ENCODE measurements around the gene PRXL2B.
A peak's percentile ranks its signal among the peaks of the same experiment; 100 is the strongest.

PRXL2B gene

DNA sequence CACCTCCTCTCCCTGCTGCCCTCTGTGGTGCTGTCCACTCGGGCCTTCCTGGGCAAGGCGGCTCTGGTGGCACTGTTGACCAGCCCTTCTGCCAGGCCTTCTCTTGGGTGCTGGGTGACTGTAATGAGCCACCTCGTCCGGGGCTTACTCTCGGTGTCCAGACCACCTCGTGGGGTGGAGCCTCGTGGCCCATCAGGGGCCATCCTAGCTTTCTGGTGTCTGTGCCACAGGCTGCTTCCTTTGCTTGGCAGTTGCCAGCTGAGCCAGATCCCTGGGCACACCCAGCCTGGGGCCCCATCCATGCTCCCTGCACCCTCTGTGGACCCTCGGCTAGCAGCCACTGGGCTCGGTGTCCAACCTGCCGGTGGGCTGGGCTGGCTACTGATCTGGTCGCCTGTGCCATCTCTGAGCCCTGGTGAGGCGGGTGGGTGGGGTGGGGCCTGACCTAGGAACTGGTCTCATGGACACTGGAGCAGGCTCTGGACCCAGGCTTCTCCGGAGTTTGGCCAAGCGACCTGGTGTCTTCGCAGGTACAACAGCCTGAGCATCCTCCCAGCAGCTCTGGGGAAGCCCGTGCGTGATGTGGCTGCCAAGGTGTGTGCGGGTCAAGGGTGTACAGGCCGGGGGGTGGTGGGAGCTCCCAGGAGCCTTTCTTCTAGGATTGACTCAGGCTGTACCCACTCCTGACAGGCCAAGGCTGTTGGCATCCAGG lies 1.4 kb downstream of the PRXL2B start:
- no peak for DNase-seq

- no peak for DNase-seq
Observed at GRCh38 chr1:2588661-2589430, 2.3 kb downstream of the PRXL2B start.

GRCh38 chr1:2589431-2590232 lies 3.1 kb downstream of the PRXL2B start:
- DNase-seq: no peak

- DNase-seq: no peak
Observed at GRCh38 chr1:2590233-2591141, 3.9 kb downstream of the PRXL2B start.

- no peak for DNase-seq
Observed at GRCh38 chr1:2591233-2591580, 4.6 kb downstream of the PRXL2B start.

GRCh38 chr1:2591581-2592261 lies 5.1 kb downstream of the PRXL2B start:
- DNase-seq: no peak

- no peak for DNase-seq
Observed at GRCh38 chr1:2592672-2593071, 6.1 kb downstream of the PRXL2B start.

GRCh38 chr1:2593251-2593878 lies 6.8 kb downstream of the PRXL2B start:
- DNase-seq: no peak

- peak; percentile 19 for DNase-seq
Observed at GRCh38 chr1:2594001-2594640, 7.5 kb downstream of the PRXL2B start.

GRCh38 chr1:2594641-2595131 lies 8.1 kb downstream of the PRXL2B start:
- no peak for DNase-seq

DNA sequence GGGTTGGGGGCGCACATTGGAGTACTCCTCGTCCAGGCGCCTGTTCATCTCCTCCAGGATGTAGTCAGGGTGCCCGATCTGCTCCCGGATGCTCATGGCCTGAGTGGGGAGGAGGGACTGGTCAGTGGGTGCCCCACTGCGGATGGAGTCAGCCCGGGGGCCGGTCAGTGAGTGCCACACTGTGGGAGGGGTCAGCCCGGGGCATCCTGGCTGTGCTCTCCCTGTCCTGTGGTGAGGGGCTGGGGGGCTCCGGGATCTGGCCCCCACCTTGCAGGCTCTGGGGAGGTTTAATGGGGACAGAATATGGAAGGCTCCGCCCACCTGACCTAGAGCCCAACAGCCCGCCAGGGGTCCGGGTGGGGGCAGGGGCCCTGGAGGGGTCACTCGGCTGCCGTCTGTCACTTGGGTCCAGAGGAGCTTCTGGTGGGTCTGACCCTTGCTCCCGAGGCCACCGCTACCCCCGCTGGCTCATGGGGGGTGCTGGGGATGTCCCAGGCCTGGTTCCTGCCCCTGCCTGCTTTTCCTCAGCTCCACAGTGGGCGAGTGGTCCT lies 8.8 kb downstream of the PRXL2B start:
- DNase-seq: no peak

DNA sequence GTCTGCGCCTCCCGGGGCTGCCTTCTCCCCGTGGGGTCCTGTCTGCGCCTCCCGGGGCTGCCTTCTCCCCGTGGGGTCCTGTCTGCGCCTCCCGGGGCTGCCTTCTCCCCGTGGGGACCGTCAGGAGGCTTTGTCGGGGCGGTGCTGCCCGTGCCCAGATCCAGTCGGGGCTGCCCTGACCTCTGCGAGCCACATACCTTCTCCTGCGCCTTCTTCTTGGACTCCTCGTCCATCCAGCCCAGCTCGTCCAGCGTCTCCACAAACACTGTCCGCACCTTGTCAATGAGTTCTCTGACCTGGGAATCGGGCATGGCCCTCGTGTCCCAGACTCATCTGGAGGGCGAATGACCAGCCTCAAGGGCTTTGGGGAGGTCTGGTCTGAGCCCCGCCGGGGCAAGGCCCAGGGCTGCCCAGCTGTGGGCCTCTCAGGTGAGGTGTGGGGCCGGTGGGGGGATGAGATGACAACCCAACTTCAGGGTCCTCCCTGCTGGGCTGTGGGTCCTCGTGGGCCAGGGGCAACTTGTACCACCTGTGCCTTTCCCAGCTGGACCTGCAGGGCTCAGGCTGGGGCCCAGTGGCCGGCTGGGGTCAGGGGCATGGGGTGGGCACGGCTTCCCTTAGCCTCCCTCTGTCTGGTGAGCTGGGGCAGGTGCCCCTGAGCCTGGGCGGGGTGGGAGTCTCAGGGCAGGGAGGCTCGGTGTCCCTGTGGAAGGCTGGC lies 9.4 kb downstream of the PRXL2B start:
- no peak for DNase-seq

DNA sequence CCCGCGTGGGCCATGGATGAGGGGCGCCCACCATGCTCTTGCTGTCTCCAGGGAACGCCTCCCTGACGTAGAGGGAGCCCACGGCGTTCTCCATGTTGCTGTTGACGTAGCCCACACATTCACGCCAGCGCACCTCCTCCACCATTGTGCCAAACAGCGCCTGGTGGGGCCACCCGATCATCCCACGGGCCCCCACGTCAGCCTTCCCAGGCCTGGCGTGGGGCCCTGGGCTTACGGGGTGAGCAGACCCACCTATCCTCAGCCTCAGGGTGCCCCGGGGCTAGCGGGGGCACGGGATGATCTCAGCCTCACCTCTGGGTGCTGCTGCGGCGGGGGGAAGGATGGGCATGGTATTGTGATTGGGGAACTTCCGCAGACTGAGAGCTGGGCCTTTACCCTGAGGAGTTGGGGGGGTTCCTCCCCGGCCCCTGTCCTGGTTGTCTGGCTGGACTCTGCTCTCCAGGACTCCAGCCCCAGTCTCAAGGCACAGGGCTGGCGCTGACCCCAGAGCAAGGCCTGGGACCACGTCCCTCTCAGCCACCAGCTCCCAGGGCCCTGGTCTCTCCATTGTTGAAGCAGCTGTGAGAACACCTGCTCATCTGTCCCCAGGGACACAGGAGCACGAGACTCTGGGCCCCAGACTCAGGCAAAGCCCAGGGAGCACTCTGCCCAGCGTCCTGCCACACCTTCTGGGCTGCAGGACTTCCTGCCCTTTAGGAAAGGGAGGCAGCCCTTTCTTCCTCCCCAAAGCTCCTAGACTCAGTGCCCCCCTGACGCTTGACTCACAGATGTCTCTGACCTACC lies 10.2 kb downstream of the PRXL2B start:
- DNase-seq: no peak

DNA sequence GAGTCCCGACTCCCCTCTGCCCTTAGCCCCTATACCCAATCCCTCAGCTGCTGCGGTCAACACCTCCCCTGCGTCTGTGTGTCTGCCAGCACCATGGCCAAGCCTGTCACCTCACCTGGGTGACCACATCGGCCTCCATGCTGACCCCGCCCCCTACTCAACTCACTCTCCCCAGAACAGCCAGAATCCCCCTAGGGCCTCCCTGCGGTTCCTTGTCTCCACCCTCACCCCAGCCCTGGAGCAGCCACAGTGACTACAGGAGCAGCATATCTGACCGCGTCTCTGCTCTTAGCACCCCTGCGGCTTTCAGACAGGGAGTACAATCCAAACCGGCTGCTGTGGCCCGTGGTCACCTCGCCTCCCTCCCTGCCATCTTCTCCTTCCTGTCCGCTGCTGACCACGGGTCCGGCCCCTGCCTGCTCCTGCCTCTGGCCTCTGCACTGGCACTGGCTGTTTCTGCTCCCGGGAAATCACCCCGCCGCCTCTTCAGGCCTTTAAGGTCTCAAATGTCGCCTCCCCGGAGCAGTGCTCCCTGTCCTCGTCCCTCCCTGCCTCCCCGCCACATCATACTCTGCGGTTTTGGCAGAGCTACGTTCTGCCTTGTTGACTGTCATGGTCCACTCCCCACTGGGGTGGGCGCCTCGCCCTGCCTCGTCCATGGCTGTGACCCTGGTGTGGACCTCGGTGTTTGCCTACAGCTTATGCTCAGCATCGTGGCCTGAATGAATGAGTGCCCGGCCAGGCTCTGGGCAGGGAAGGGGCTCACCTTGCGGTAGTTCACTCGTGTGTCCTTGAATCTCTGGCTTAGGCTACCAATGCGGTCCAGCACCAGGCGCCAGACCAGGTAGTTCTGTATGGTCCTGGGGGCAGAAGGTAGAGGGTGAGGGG lies 11.1 kb downstream of the PRXL2B start:
- no peak for DNase-seq

GRCh38 chr1:2598329-2598931 lies 11.9 kb downstream of the PRXL2B start:
- DNase-seq: no peak

- DNase-seq: no peak
Observed at GRCh38 chr1:2601721-2602303, 15.2 kb downstream of the PRXL2B start.

- DNase-seq: no peak
Observed at GRCh38 chr1:2602311-2602835, 15.8 kb downstream of the PRXL2B start.
